Measurements from ENCODE around the gene EMD. TPM values are rescaled to one million over a fixed set of nuclear protein-coding genes. Genes with fewer than 3 reads are reported as not detected.
A peak's percentile ranks its signal among the peaks of the same experiment; 100 is the strongest.
"Not testable (repeated sequence)": the region's sequence is repeated elsewhere in the genome, so short reads cannot be mapped to it uniquely, and the experiment has no call there.

EMD gene
- total RNA-seq, 1 experiment from 2014 or later, result 48.7 TPM

DNA sequence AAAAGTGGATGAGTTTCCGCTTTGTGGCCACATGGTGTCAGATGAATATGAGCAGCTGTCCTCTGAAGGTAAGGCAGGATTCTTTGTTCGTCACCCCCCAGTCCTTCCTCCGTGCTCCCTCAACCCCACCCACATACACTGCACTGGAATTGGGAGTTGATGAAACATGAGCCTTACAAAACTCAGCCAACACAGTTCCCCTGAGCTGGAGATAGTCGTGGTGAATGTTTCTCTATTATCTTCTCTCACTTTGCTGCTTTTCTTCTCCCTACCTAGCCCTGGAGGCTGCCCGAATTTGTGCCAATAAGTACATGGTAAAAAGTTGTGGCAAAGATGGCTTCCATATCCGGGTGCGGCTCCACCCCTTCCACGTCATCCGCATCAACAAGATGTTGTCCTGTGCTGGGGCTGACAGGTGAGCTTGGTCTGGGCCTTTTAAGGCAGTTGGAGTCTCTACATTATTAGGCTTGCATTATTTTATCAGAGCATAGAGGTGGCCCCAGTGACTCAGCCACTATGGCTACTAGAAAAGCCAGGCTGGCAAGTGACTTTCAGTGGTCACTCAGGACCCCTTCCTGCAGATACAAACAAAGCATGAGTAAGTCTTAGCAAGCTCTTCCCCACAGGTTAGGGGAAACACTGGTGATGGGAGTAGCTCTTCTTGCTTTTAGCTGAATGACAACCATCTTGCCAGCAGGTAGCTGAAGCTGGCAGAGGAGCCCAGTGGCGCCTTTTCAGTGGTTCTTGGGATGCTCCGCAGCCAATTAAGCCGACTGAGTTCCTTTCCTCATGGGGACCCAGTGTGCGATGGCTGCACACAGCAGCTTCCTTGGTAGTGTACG is 20.7 kb downstream of the EMD start:
- H3K4me3 ChIP-seq, result peak overlapping the region; percentile 98
- peaks cover 33% of the 10 kb centered on the region for H3K36me3 ChIP-seq
- H3K27me3 ChIP-seq, result no peaks in the 10 kb centered on the region
- H3K9me3 ChIP-seq, result no peaks in the 10 kb centered on the region
- no peak for DNase-seq

DNA sequence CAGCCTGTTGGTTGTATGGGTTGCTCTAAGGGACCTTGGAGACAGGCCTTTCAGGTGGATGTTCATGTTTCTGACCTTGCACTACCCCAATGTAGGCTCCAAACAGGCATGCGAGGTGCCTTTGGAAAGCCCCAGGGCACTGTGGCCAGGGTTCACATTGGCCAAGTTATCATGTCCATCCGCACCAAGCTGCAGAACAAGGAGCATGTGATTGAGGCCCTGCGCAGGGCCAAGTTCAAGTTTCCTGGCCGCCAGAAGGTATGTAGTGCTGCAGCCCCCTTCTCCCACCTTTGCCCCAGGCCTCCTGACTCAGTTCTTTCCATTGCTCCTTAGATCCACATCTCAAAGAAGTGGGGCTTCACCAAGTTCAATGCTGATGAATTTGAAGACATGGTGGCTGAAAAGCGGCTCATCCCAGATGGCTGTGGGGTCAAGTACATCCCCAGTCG is 21.3 kb downstream of the EMD start:
- not testable (repeated sequence) for DNase-seq, H3K9me3 ChIP-seq, H3K27me3 ChIP-seq
- H3K4me3 ChIP-seq, result peak overlapping the region; percentile 98
- peaks cover 33% of the 10 kb centered on the region for H3K36me3 ChIP-seq

DNA sequence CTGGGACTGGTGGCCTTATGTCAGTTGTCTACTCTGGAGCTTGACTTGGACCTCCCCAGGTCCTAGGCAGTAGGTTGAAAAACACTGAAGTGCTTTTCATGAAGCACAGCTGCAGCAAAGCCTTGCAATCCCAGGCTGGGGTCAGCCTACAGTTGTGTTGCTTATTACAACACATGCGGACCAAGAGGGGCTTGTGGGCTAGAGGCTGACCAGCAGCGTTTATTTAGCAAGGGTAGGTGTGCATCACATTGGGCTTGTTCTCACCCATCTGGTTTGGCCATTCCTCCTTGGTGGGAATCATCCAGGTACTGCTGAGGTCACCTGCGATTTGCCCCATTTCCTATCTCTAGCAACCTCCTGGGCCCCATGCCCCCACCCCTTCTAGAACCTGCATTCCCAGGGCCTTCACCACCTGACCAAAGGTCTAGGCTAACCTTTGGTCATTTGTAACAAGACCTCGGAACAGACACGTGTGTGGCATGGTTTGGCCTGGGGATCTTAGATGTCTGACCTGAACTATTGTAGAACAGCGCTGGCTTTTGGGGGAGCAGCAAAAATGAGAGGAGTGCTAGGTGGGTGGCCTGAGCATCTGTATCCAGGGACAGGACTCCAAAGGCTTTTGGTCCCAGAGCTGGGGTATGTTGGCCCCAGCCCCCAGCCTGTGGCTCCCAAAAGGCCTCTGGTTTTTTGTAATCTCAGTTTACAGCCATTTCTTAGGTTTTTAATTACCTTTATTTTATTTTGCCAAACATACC is 22.1 kb downstream of the EMD start:
- Histone ChIP-seq H3K9me3 (no peaks in the 10 kb centered on the region), H3K27me3 (no peaks in the 10 kb centered on the region), H3K4me3 (no peak overlapping the region), H3K36me3 (peaks cover 33% of the 10 kb centered on the region)
- peak; percentile 27 for DNase-seq

DNA sequence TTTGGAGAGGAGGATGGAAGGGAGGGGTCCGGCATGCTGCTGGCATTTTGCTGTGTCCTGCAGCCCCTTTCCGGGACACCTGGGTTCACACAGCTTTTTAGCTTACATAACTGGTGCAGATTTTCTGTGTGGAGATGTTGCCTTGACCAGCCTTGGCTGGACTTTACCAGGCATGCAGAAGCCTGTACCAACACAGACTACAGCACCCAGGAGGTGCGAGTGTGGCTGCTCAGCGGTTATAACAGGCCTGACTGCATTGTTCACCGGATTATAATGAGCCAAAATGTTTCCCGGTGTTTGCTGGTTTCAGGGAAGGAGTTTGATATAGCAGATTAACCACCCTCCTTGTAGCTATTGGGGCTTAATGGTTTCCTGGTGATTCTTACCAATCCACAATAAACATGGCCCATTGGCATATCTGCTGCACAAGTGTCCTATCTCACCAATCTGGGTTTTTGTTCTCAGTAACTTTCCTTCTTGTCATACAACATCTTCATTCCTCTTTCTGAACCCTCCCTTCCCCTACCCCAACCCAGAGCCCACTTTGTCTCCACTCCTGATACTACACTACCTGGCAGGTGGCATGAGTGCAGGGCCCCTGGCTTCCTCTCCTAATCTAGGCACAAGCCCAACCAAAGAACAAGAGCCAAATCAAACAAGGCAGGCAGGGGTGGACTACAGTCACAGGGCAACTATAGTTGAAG is 23.0 kb downstream of the EMD start:
- H3K4me3 ChIP-seq, result no peak overlapping the region
- no peak for DNase-seq
- no peaks in the 10 kb centered on the region for H3K27me3 ChIP-seq

DNA sequence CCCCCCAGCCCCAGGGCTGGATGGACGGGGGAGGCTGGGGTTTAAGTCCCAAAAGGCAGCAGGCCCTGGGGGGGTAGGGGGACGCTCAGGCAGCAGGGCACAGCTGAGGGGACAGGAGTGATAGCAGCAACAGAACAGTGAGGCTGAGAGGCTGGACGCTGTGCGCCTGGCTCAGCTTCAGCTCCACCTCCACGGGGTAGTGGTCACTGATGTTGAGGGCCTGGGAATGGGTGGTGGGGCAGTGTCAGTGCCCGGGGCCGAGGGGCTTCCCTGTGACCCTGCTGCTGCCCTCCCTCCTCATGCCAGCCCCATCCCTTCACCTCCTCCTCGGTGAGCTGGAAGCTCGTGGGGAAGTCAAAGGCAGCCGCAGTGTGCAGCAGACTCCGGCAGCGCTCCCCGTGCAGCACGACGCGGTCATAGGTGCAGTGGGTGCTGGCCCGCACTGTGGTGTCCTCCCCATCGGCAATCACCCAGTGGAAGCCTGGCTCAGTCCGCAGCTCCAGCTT is 23.6 kb downstream of the EMD start:
- peaks cover 33% of the 10 kb centered on the region for H3K36me3 ChIP-seq
- no peak for DNase-seq

More for the DNA sequence above, 23.0 kb downstream of the EMD start:
- Histone ChIP-seq H3K9me3 (no peaks in the 10 kb centered on the region), H3K36me3 (peaks cover 33% of the 10 kb centered on the region)

DNA sequence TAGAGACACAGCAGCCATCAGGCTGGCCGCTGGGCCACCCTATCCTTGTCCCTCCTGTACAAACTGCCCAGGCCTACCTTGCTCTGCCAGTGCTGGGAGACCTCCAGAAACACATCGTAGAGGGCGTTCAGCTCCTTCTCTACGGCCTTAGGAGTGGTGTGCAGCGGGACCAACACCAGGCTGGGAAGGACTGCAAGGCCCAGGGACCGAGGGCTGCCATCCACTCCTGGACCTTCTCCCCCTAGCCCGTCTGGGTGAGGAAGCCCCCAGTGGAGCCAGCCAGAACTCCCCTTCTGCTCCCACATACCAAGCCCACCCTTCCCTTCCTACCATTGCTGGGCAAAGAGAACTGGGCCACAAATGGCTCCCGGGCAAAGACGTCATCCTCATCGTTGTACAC is 24.1 kb downstream of the EMD start:
- no peaks in the 10 kb centered on the region for H3K9me3 ChIP-seq
- DNase-seq, result no peak
- no peak overlapping the region for H3K4me3 ChIP-seq
- no peaks in the 10 kb centered on the region for H3K27me3 ChIP-seq
- peaks cover 33% of the 10 kb centered on the region for H3K36me3 ChIP-seq

More for the DNA sequence above, 23.6 kb downstream of the EMD start:
- H3K4me3 ChIP-seq, result no peak overlapping the region
- no peaks in the 10 kb centered on the region for H3K27me3 ChIP-seq
- H3K9me3 ChIP-seq, result no peaks in the 10 kb centered on the region

DNA sequence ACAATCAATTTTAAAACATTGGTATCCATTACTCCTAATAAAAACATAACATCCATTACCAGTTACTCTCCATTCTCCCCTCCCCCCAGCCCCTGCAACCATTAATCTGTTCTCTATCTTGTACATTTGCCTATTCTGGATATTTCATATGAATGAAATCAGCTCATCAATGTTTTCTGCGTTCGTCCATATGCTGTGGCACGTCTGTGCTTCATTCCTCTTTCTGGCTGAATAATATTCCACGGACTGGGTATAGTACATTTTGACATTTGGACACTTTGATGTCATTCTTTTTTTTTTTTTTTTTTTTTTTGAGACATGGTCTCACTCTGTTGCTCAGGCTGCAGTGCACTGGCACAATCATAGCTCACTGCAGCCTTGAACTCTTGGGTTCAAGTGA is 24.8 kb downstream of the EMD start:
- Histone ChIP-seq H3K9me3 (no peaks in the 10 kb centered on the region), H3K27me3 (no peaks in the 10 kb centered on the region), H3K4me3 (no peak overlapping the region), H3K36me3 (peaks cover 26% of the 10 kb centered on the region)
- no peak for DNase-seq

DNA sequence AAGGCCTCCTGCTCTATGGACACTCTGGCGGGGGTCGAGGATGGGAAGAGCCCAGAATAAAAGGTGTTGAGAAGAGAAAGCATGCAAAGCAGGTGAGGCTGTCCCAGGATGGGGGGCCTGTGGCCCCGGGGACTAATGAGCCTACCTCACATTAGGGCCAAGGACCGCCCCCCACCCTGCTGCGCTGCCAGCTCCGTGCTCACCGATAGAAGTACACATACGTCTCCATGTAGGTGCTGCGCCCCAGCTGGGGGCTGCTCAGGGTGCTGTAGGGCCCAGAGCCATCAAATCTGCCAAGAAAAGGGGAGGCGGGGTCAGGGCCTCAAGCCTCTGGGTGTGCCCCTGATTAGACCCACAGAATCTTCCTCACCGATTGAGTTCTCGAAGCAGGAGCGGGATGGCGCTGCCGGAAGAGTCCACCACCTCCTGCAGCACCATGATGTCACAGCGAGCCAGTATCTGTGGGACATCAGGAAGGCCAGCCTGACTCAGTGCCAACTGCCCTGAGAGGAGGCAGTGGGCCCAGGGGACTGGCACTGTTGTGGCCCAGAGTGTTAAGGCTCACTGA is 25.6 kb downstream of the EMD start:
- peaks cover 17% of the 10 kb centered on the region for H3K36me3 ChIP-seq
- no peaks in the 10 kb centered on the region for H3K9me3 ChIP-seq
- no peaks in the 10 kb centered on the region for H3K27me3 ChIP-seq
- no peak for DNase-seq
- H3K4me3 ChIP-seq, result no peak overlapping the region

DNA sequence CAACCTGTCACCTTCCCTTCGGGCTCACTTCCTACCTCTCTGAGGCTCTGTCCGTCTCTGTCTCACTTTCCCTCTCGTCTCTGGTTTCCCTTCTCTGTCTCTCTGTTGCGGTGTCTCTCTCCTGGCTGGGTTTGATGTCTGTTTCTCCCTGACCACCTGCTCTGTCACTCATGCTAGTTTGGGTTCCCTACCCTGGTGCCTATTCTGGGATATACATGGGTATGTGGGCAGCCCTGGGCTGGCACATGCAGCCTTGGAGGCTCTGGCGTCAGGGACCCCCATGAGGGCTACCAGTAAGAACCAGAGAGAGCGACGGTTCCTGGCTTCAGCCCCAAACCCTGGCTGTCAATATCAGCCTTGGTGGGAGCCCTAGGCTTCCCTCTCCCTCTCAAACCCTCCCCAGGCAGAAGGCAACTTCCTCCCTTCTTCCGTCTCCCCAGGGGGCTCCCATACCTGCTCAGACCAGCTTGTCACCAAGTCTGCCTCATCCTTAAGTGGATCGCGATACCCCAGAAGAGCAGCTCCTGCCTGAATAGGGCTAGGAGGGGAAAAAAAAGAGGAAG is 29.6 kb downstream of the EMD start:
- no peaks in the 10 kb centered on the region for H3K27me3 ChIP-seq
- H3K36me3 ChIP-seq, result no peaks in the 10 kb centered on the region
- H3K4me3 ChIP-seq, result peak overlapping the region; percentile 53
- no peaks in the 10 kb centered on the region for H3K9me3 ChIP-seq
- DNase-seq, result no peak

DNA sequence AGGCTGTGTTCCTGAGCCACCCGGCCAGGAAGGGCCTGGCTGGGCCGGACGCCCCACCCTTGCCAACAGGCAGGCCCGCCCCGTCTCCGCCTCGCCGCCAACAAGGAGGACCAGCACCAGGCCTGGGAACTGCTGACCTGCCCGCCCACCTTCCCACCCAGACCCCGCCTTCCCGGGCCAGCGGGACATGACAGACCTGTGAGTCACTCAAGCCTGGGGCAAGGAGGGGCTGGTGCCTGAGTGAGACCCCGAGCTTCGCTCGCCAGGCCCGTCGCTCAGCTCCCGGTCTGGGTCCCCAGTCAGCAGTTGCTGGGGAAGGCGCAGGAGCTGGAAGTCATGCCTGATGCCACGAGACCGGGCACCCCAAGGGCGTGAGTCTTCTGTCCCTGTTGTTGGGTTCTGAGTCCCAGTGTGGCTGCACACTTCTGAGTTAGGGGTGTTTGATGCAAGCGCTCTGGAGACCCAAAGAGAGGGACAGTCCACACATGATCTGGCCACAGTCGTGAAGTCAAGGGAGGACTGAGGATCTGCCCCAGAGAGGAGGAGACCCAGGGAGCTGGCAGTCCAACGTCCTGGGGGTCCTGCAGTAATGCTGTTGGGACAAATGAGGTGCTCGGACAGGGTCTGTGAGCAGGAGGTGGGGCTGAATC is 30.3 kb downstream of the EMD start, which contains the start of gene DNASE1L1:
Gene DNASE1L1 (minus strand): TSS at position 33 of the 650 bp plus-strand sequence. CDS start 3,686 bp downstream, outside the sequence.
- no peaks in the 10 kb centered on the region for H3K9me3 ChIP-seq
- H3K36me3 ChIP-seq, result no peaks in the 10 kb centered on the region
- DNase-seq, result peak; percentile 95
- peak within 1 kb of the TSS; percentile 53 for H3K4me3 ChIP-seq
- no peaks in the 10 kb centered on the region for H3K27me3 ChIP-seq

DNA sequence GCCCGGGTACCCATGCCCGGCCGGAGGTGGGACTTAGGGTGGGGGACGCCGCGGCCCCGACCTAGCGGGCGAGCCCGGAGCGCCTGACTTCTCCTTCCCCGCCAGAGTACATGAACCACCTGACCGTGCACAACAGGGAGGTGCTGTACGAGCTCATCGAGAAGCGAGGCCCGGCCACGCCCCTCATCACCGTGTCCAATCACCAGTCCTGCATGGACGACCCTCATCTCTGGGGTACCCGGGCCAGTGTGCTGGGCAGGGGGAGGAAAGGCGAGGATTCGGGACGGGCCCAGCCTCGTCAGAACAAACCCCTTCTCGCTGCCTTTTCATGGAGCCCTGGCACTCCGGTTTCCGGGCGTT is 32.9 kb downstream of the EMD start:
- H3K9me3 ChIP-seq, result no peaks in the 10 kb centered on the region
- H3K36me3 ChIP-seq, result no peaks in the 10 kb centered on the region
- DNase-seq, result peak; percentile 68
- peak overlapping the region; percentile 63 for H3K4me3 ChIP-seq
- no peaks in the 10 kb centered on the region for H3K27me3 ChIP-seq

DNA sequence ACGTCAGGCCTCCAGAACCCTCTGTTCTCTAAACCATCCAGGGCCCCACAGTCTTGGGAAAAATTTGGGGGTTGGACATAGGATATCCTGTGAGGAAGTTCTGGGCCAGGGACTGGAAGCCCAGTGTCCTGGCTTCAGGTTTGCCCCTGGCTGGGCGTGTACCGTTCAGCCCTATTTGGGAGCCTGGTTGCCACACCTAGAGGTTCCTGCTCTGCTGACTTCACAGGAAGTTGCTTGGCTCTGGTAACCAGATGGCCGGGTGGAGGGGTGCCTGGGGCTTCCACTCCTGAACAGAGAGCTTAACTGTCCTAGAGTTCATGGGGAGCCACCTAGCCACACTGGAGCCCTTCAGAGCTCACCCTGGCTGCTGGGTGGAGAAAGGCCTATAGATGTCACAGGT is 33.4 kb downstream of the EMD start:
- Histone ChIP-seq H3K9me3 (no peaks in the 10 kb centered on the region), H3K36me3 (no peaks in the 10 kb centered on the region), H3K4me3 (peak overlapping the region; percentile 63), H3K27me3 (no peaks in the 10 kb centered on the region)
- DNase-seq, result no peak

DNA sequence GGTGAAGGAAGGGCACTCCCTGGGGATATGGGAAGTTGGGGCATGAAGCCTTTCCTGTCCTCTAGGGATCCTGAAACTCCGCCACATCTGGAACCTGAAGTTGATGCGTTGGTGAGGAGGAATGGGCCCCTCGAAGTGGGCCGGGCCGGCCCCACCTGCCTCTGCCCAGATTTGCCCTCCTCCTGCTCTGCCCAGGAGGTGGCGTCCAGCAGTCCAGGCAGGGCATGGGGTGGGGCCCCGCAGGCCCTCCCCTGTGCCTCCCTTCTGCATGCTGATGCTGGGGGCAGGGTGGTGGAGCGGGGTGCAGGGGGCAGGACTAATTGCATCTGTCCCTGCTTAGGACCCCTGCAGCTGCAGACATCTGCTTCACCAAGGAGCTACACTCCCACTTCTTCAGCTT is 34.0 kb downstream of the EMD start:
- Histone ChIP-seq H3K27me3 (no peaks in the 10 kb centered on the region), H3K36me3 (no peaks in the 10 kb centered on the region), H3K9me3 (no peaks in the 10 kb centered on the region), H3K4me3 (no peak overlapping the region)
- DNase-seq, result no peak

DNA sequence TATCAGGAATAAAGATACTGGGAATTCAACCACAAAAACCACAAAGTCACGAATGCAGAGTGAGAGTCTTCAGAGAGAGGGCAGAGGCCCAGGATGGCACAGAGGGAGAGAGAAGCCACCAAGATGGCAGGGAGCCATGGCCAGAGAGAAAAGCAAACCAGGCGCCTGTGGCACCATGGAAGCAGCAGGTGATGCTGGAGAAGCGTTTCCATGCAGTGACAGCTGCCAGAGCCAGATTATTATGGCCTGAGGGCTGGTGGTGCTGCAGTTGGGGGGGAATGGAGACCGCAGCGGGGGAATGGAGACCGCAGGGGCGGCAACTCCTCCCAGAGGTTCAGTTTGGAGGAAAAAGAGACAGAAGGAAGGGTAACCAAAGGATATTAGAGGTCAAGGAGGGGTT is 38.1 kb downstream of the EMD start:
- no peaks in the 10 kb centered on the region for H3K9me3 ChIP-seq
- no peak for DNase-seq
- no peak overlapping the region for H3K4me3 ChIP-seq
- H3K27me3 ChIP-seq, result no peaks in the 10 kb centered on the region
- H3K36me3 ChIP-seq, result no peaks in the 10 kb centered on the region

DNA sequence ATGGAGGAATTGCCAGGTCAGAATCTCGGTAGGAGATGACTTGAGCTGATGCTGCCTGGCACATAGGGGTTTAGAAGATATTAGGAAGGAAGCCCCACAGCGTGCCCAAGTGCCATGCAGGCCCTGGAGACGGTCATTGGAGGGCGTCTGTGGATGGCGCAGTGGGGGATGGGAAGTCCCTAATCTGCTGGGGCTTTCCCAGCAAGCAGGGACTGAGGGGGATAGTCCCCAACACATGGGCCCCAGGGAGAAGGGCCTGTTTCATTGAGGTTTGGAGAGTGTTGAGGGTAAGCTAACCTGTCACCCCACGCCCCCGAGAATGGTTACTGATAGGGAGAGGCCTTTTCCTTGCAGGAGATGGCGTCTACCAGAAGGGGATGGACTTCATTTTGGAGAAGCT is 40.1 kb downstream of the EMD start:
- Histone ChIP-seq H3K27me3 (no peaks in the 10 kb centered on the region), H3K36me3 (no peaks in the 10 kb centered on the region), H3K4me3 (no peak overlapping the region), H3K9me3 (no peaks in the 10 kb centered on the region)
- DNase-seq, result no peak
